ENCODE data around the gene TP53INP2.
A peak's percentile ranks its signal among the peaks of the same experiment; 100 is the strongest.

DNA sequence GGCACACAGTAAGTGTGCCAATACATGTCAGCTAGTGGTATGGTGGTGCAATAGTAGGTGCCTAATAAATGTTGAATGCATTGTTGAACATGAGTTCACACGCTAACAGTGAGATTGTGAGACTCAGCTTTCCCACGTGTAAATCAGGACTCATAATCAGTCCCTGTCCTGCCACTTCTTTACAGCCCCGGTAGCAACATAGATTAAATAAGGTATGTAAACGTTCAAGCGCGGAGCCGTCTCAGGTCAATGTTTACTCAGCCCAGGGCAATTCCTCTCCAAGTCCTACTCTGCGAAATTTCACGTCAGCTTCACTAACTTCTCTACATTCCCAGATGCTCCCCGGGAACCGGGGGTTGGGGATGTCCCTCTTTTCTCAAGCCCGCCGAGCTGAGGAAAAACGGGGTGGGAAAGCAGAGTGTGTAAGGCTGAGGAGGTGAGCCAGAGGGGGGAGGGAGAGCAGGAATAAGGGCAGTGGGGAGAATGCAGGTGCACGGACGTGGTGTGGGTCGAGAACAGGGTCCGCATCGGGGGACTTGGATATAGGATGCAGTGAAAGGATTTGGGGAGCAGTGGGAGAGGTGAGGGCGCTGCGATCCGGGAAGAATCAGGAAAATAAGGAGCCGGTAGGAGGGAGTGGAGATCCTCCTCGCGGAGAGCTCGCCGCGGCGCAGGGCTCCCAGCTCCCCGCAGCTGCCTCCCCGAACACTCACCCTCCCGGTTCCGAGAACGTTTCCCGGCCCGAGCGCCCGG, 544 bp upstream of the TP53INP2 start:
- TF ChIP-seq, protein P1, sequence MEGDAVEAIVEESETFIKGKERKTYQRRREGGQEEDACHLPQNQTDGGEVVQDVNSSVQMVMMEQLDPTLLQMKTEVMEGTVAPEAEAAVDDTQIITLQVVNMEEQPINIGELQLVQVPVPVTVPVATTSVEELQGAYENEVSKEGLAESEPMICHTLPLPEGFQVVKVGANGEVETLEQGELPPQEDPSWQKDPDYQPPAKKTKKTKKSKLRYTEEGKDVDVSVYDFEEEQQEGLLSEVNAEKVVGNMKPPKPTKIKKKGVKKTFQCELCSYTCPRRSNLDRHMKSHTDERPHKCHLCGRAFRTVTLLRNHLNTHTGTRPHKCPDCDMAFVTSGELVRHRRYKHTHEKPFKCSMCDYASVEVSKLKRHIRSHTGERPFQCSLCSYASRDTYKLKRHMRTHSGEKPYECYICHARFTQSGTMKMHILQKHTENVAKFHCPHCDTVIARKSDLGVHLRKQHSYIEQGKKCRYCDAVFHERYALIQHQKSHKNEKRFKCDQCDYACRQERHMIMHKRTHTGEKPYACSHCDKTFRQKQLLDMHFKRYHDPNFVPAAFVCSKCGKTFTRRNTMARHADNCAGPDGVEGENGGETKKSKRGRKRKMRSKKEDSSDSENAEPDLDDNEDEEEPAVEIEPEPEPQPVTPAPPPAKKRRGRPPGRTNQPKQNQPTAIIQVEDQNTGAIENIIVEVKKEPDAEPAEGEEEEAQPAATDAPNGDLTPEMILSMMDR (IDR thresholded peaks at IDR 0.05) = peak in 1 of 6 experiments; percentile 16
- no peak for TF ChIP-seq POLR2A (IDR thresholded peaks at IDR 0.05)
